GM23338 (cell line): ENCODE results near the gene CARD10. TPM values are rescaled to one million over a fixed set of nuclear protein-coding genes. Genes with fewer than 3 reads are reported as not detected.

Source experiments
- ATAC-seq: fragments of 200-7000 bp; cut with Tn5 transposase; 3 replicates; pipeline ENCODE4 v1.9.1; 2020
- DNase-seq: peaks from one replicate; pipeline ENCODE4 v3.0.0-alpha.2; 2015; ENCODE audit warnings: low spot score
- H2AFZ ChIP-seq: fragments of 200-600 bp; sonication (generic); 2 replicates; pipeline ENCODE4 v1.8.0; 2016; ENCODE audit warnings: antibody characterized with exemption, mild to moderate bottlenecking, moderate library complexity
- H3F3A ChIP-seq: fragments of 200-600 bp; sonication (generic); replicated peaks from 2 replicates; pipeline ENCODE4 v1.8.0; 2017; ENCODE audit warnings: antibody characterized with exemption, mixed run types, low read depth
- H3K27ac ChIP-seq: fragments of 200-600 bp; sonication (generic); 2 replicates; pipeline ENCODE4 v1.6.1; 2016; ENCODE audit warnings: low read depth
- H3K27me3 ChIP-seq: fragments of 200-600 bp; sonication (generic); 2 replicates; pipeline ENCODE4 v1.8.0; 2016; ENCODE audit warnings: mild to moderate bottlenecking, mixed run types, moderate library complexity; ENCODE audit not compliant: insufficient read depth
- H3K36me3 ChIP-seq: fragments of 200-600 bp; sonication (generic); 2 replicates; pipeline ENCODE4 v1.8.0; 2016; ENCODE audit warnings: mild to moderate bottlenecking; ENCODE audit not compliant: insufficient read depth
- H3K4me1 ChIP-seq: fragments of 200-600 bp; sonication (generic); 2 replicates; pipeline ENCODE4 v1.8.0; 2016; ENCODE audit warnings: mild to moderate bottlenecking, moderate library complexity; ENCODE audit not compliant: insufficient read depth
- H3K4me2 ChIP-seq: fragments of 200-600 bp; sonication (generic); 2 replicates; pipeline ENCODE4 v1.7.1; 2017; ENCODE audit warnings: mixed run types
- H3K4me3 ChIP-seq: fragments of 200-600 bp; sonication (generic); 2 replicates; pipeline ENCODE4 v1.6.1; 2016; ENCODE audit warnings: mixed run types
- H3K79me2 ChIP-seq: fragments of 200-600 bp; sonication (generic); replicated peaks from 2 replicates; pipeline ENCODE4 v1.8.0; 2017; ENCODE audit warnings: mild to moderate bottlenecking; ENCODE audit not compliant: insufficient read depth
- H3K9me2 ChIP-seq: fragments of 200-600 bp; sonication (generic); 2 replicates; pipeline ENCODE4 v1.8.0; 2017; ENCODE audit not compliant: insufficient read depth
- H4K20me1 ChIP-seq: fragments of 200-600 bp; sonication (generic); replicated peaks from 2 replicates; pipeline ENCODE4 v1.8.0; 2017; ENCODE audit warnings: mild to moderate bottlenecking; ENCODE audit not compliant: insufficient read depth
- H3K27ac Mint-ChIP-seq: 2 replicates; pipeline ENCODE4 v1.8.0; 2020; ENCODE audit warnings: inconsistent platforms, mild to moderate bottlenecking, moderate library complexity, mixed read lengths
- H3K27me3 Mint-ChIP-seq: 3 replicates; pipeline ENCODE4 v1.8.0; 2022; ENCODE audit warnings: low read depth, mild to moderate bottlenecking, moderate library complexity, mixed read lengths, inconsistent platforms; ENCODE audit not compliant: insufficient read depth, poor library complexity
- H3K36me3 Mint-ChIP-seq: 3 replicates; pipeline ENCODE4 v1.8.0; 2021; ENCODE audit warnings: low read depth, mild to moderate bottlenecking, inconsistent platforms, moderate library complexity, mixed read lengths
- H3K4me1 Mint-ChIP-seq: 3 replicates; pipeline ENCODE4 v1.8.0; 2020; ENCODE audit warnings: mild to moderate bottlenecking, inconsistent platforms, mixed read lengths
- H3K4me3 Mint-ChIP-seq: 3 replicates; pipeline ENCODE4 v1.8.0; 2021; ENCODE audit warnings: moderate library complexity, mild to moderate bottlenecking, inconsistent platforms, mixed read lengths
- H3K9me3 Mint-ChIP-seq: 3 replicates; pipeline ENCODE4 v1.8.0; 2020; ENCODE audit warnings: moderate library complexity, mild to moderate bottlenecking, inconsistent platforms, mixed read lengths
- CREB1 ChIP-seq: fragments of 250-450 bp; sonication (Bioruptor Pico); IDR thresholded peaks from 2 replicates; pipeline ENCODE4 v1.5.0; 2020; ENCODE audit warnings: low read depth, mild to moderate bottlenecking, moderate library complexity
- EZH2 ChIP-seq: fragments of 200-600 bp; sonication (generic); IDR thresholded peaks from one replicate; pipeline ENCODE4 v1.8.0; 2017; ENCODE audit warnings: antibody characterized with exemption, mild to moderate bottlenecking, low read depth; ENCODE audit not compliant: unreplicated experiment
- EZH2phosphoT487 ChIP-seq: fragments of 200-600 bp; sonication (generic); IDR thresholded peaks from one replicate; pipeline ENCODE4 v1.8.1; 2018; ENCODE audit warnings: antibody characterized with exemption; ENCODE audit not compliant: unreplicated experiment
- NANOG ChIP-seq: IDR thresholded peaks from 2 replicates; pipeline ENCODE4 v1.6.1; 2016; ENCODE audit warnings: antibody characterized with exemption, borderline replicate concordance
- STAT1 ChIP-seq: IDR thresholded peaks from one replicate; pipeline ENCODE4 v1.6.1; 2016; ENCODE audit warnings: antibody characterized with exemption; ENCODE audit not compliant: unreplicated experiment
- ZNF331 ChIP-seq: fragments of 250-450 bp; sonication (Bioruptor Pico); IDR thresholded peaks from 2 replicates; pipeline ENCODE4 v1.5.0; 2020; ENCODE audit warnings: low read depth, mild to moderate bottlenecking, moderate library complexity
- ZNF462 ChIP-seq: fragments of 250-450 bp; sonication (Bioruptor Pico); IDR thresholded peaks from 2 replicates; pipeline ENCODE4 v1.5.0; 2020; ENCODE audit warnings: mild to moderate bottlenecking, moderate library complexity
- polyA plus RNA-seq: library from polyadenylated mRNA; unstranded; fragments of >200 nt; fragmentation: Nextera tagmentation; extraction: Ambion mirVana; gene quantifications from 2 replicates; pipeline ENCODE4 v1.2.1, GENCODE V29; 2016
- total RNA-seq: library from RNA; depleted of rRNA; stranded (reverse); fragments of >200 nt; shearing (Covaris generic); gene quantifications from 2 replicates; pipeline ENCODE4 v1.2.3, GENCODE V29; 2014

Gene CARD10
- total and polyA plus RNA-seq, 2 experiments from 2014 or later, result 5.4 to 17.2 TPM

GRCh38 chr22:37442135-37442534 lies 77.1 kb downstream of the CARD10 start (continued):
- TF ChIP-seq ZNF462 (no peak), EZH2 (no peak), CREB1 (CRISPR knock-in tag) (no peak)

DNA sequence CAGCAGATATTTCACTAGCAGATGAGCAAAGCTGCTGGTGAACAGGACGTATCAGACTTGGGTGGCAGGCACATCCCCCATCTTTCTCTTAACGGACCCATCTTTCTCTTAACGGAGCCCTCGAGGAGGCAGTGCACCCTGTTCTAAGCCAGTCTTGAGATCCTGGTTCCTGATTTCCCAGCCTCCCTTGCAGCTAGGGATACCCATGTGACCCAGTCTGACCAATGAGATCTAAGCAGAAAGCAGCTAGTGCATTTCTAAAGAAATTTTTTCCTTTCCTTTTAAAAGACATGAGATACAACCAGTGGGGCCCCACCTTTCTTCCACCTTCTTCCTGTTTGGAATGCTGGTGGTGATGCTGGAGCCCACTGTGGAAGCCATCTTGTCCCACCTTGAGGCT lies 78.3 kb downstream of the CARD10 start:
- Mint-ChIP-seq H3K27me3 (peaks cover 3% of the 10 kb centered on the region), H3K9me3 (peaks cover 9% of the 10 kb centered on the region), H3K27ac (no peak overlapping the region), H3K4me3 (no peak overlapping the region), H3K36me3 (no peaks in the 10 kb centered on the region), H3K4me1 (no peaks in the 10 kb centered on the region)
- H3K4me3 ChIP-seq, result no peak overlapping the region
- no peak overlapping the region for H3K27ac ChIP-seq
- no peaks in the 10 kb centered on the region for H3K79me2 ChIP-seq
- no peaks in the 10 kb centered on the region for H3K9me2 ChIP-seq
- H2AFZ ChIP-seq, result no peak overlapping the region
- H3K27me3 ChIP-seq, result no peaks in the 10 kb centered on the region
- no peaks in the 10 kb centered on the region for H3K4me1 ChIP-seq
- no peaks in the 10 kb centered on the region for H4K20me1 ChIP-seq
- DNase-seq, result no peak
- no peak for ATAC-seq
- no peaks in the 10 kb centered on the region for H3F3A ChIP-seq
- H3K4me2 ChIP-seq, result no peak overlapping the region
- no peaks in the 10 kb centered on the region for H3K36me3 ChIP-seq
- TF ChIP-seq ZNF331 (CRISPR knock-in tag) (no peak), ZNF462 (no peak), EZH2phosphoT487 (no peak), STAT1 (no peak), NANOG (no peak), CREB1 (CRISPR knock-in tag) (no peak)
